ENCODE data around the gene CALCOCO2. TPM values are rescaled to one million over a fixed set of nuclear protein-coding genes. Genes with fewer than 3 reads are reported as not detected.
A peak's percentile ranks its signal among the peaks of the same experiment; 100 is the strongest.
"Not testable (repeated sequence)": the region's sequence is repeated elsewhere in the genome, so short reads cannot be mapped to it uniquely, and the experiment has no call there.

Gene CALCOCO2
- total RNA-seq, 2 donors from 2014 or later: 101 to 130 TPM

DNA sequence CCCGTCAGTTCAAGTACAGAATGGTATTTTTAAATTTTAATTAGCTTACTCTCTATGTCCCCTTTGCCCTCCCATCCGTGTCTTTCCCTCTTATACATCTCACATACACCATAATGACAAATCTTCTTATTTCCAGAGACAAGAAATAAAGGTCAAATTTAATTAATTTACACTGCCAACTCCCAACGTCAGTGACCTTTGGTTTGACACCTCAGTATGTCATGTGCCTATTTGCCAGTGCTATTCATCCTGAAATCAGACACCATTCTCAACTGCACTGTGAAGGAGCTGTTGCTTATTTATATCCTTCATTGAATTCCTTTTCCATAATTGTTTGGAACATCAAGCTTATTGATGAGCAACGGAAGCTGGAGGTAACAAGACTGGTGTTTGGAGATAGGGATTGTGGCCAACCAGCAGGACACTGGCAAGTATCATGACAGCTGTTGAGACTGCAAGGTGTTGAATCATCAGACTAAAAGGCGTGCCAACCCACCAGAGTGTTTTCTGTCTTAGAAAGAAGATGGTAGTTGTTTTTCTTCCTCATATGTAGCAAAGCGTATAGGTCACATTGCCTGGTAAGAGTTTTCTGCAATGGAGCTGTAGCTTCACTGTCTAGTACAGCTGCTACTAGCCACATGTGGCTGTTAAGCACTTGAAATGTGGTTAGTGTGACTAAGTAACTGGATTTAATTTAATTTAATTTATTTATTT lies 12.5 kb downstream of the CALCOCO2 start:
- no peak overlapping the region for H3K4me3 Mint-ChIP-seq
- H3K4me1 Mint-ChIP-seq: peaks cover 22% of the 10 kb centered on the region
- no peak for ATAC-seq (replicated peaks)
- peaks cover 74% of the 10 kb centered on the region for H3K36me3 Mint-ChIP-seq (ENCODE audit: low read depth)
- no peaks in the 10 kb centered on the region for H3K9me3 Mint-ChIP-seq
- H3K27me3 Mint-ChIP-seq: no peaks in the 10 kb centered on the region
- H3K27ac Mint-ChIP-seq: no peak overlapping the region

GRCh38 chr17:48850792-48851323 lies 20.0 kb downstream of the CALCOCO2 start:
- Mint-ChIP-seq H3K4me3 (no peak overlapping the region), H3K27ac (peak overlapping the region; percentile 43), H3K36me3 (ENCODE audit: low read depth) (peaks cover 95% of the 10 kb centered on the region), H3K4me1 (peaks cover 6% of the 10 kb centered on the region), H3K27me3 (no peaks in the 10 kb centered on the region), H3K9me3 (no peaks in the 10 kb centered on the region)
- no peak for ATAC-seq (replicated peaks)

DNA sequence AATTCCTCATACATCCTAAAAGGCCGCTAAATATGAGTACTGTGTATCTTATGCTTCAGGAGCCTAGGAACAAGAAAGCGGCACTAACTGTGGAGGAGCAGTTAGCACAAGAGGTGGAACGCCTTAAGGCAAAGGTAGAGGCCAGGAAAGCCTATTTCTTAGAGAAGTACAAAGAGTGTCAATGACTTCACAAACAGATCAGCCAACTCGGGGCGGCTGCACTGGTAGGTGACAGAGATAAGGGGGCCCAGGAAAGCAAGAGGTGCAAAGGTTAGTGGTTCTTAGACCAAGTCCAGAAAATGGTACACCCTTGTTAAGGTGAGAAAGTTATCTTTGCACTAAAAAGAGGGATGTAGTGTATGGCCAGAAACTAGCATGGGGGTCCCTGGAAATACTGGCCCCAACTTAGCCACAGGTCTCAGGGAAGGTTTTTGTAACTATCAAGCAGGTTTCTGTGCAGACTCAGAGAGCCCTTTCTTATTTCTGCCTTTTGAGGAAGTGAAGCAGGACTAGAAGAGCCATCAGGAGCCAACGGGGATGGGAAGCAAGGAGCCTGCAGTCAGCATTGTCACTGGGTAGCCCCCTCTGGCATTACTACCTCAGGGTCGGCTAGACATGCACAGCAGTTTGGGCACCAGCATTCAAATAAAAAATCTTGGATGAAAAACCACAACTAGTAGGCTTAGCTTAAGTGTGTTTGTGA lies 24.1 kb downstream of the CALCOCO2 start:
- Mint-ChIP-seq H3K4me1 (peaks cover 9% of the 10 kb centered on the region), H3K27ac (no peak overlapping the region), H3K36me3 (ENCODE audit: low read depth) (peaks cover 93% of the 10 kb centered on the region), H3K9me3 (no peaks in the 10 kb centered on the region), H3K27me3 (no peaks in the 10 kb centered on the region), H3K4me3 (no peak overlapping the region)
- ATAC-seq (replicated peaks): no peak

DNA sequence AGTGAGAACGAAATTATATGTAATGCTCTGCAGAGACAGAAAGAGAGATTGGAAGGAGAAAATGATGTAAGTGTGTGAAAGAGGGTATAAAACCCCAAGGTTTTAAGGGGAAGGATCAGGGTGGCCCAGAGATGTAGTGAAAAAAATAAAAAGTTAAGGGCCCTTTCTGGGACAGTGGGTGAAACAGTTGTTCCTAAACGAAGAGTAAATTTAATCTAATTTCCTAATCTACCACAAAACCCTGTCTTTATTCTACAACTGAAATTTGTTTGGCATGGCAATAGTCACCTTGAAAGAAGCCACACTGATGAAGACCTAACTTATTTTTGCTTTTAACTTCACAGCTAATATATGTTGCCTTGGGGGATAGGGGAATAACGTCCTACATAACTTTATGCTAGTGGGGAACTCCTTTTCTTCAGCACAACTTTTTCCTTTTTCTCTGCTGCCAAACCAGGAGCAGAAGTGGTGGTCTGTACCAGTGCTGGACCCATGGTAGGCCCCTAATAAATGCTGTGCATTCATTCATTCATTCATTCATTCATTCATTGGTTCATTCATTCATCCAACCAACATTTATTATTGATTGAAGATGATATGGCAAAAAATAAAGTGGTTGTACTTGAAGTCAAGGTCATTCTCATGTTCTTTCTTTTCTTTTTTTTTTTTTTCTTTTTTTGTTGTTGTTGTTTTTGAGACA lies 25.4 kb downstream of the CALCOCO2 start:
- Mint-ChIP-seq H3K4me1 (peaks cover 5% of the 10 kb centered on the region), H3K9me3 (no peaks in the 10 kb centered on the region), H3K4me3 (no peak overlapping the region), H3K36me3 (ENCODE audit: low read depth) (peaks cover 92% of the 10 kb centered on the region), H3K27ac (no peak overlapping the region), H3K27me3 (no peaks in the 10 kb centered on the region)
- no peak for ATAC-seq (replicated peaks)

DNA sequence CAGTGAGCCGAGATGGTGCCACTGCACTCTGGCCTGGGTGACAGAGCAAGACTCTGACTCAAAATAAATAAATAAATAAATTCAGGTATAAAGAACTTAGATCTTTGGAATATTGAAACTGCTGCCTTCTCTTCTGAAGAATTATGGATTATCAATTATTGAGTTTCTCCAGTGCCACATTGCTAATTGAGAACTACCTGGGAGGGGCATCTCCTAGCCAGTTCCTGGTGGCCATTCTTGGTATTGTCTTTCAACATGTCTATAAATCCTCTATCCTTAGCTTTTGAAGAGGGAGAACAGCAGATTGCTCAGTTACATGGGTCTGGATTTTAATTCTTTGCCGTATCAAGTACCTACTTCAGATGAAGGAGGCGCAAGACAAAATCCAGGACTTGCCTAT lies 29.2 kb downstream of the CALCOCO2 start:
- H3K27ac Mint-ChIP-seq: no peak overlapping the region
- no peak for ATAC-seq (replicated peaks)
- no peak overlapping the region for H3K4me3 Mint-ChIP-seq
- H3K4me1 Mint-ChIP-seq: peaks cover 5% of the 10 kb centered on the region
- H3K36me3 Mint-ChIP-seq (ENCODE audit: low read depth): peaks cover 91% of the 10 kb centered on the region
- H3K9me3 Mint-ChIP-seq: no peaks in the 10 kb centered on the region
- no peaks in the 10 kb centered on the region for H3K27me3 Mint-ChIP-seq

DNA sequence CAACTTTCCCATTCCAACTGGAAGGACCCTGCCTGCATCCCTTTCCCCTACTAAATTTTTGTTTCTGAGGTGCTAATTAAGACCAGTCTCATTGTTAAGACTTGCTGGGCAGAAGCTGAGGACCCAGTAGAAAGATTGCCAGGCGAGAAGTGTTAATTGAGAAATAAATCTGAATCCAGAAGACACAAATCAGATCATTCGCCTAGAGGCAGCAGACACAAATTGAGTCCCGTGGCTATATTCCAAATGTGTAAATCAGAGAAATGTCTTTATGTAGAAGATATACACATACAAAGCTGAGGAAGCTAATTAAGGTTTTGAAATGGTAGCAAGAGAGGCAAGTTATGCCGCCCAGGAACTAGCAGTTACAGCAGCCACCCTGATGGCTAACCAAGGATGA lies 29.6 kb downstream of the CALCOCO2 start:
- Mint-ChIP-seq H3K9me3 (no peaks in the 10 kb centered on the region), H3K4me1 (peaks cover 5% of the 10 kb centered on the region), H3K27me3 (no peaks in the 10 kb centered on the region), H3K27ac (peak overlapping the region; percentile 34), H3K4me3 (no peak overlapping the region), H3K36me3 (ENCODE audit: low read depth) (peaks cover 90% of the 10 kb centered on the region)
- ATAC-seq (replicated peaks): no peak

DNA sequence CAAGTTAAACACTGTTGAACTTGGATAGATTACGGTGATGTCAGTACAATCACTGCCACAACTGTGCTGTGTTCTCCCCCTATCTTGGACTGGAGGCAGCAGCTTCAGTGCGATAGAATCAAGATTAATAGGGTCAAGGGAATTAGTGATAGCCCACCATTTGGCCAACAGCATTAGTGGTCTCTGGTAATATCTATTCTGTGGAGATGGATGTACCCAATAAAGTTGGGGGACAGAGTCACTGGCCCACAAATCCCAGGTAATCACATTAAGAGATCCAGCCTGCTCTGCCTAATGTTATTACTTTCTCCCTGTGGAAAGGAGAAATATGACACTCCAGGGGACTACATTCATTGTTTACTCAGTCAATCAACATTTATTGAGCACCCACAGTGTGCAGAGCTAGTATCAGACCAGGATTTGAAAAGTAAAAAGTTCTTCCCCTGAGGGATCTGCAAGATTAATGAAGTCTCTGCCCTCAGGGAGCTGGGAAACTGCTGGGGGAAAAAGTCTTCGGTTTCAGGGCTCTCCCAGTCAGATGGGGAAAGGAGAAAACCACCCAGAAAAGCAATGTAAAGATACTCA lies 38.2 kb downstream of the CALCOCO2 start:
- H3K36me3 Mint-ChIP-seq (ENCODE audit: low read depth): peaks cover 23% of the 10 kb centered on the region
- no peaks in the 10 kb centered on the region for H3K27me3 Mint-ChIP-seq
- no peak for ATAC-seq (replicated peaks)
- no peaks in the 10 kb centered on the region for H3K9me3 Mint-ChIP-seq
- H3K4me1 Mint-ChIP-seq: no peaks in the 10 kb centered on the region
- H3K4me3 Mint-ChIP-seq: no peak overlapping the region
- H3K27ac Mint-ChIP-seq: no peak overlapping the region

DNA sequence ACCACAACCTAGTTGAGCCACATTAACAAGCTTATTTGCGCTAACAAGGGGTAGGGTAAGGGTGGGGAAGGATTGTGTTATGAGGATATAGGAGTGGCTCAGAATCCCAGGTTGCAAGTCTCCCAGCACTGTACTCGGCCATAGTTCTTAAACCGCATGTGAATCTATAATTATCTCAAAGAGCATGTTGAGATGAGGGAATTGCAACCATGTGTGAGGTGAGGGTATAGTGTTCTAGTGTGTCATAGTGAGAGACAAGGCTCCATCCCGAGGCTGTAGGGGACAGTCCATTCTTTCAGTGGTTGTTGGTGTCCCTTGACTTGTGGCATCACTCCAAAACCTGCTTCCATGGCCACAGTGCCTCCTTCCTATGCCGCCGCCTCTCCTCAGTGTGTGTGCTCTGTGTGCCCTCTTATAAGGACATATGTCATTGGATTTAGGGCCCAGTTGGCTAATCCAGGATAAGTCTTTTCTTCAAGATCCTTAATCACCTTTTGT lies 39.0 kb downstream of the CALCOCO2 start:
- H3K36me3 Mint-ChIP-seq (ENCODE audit: low read depth): peaks cover 15% of the 10 kb centered on the region
- no peaks in the 10 kb centered on the region for H3K4me1 Mint-ChIP-seq
- H3K9me3 Mint-ChIP-seq: no peaks in the 10 kb centered on the region
- ATAC-seq (replicated peaks): no peak
- no peak overlapping the region for H3K4me3 Mint-ChIP-seq
- no peak overlapping the region for H3K27ac Mint-ChIP-seq
- H3K27me3 Mint-ChIP-seq: peaks cover under 1% of the 10 kb centered on the region

DNA sequence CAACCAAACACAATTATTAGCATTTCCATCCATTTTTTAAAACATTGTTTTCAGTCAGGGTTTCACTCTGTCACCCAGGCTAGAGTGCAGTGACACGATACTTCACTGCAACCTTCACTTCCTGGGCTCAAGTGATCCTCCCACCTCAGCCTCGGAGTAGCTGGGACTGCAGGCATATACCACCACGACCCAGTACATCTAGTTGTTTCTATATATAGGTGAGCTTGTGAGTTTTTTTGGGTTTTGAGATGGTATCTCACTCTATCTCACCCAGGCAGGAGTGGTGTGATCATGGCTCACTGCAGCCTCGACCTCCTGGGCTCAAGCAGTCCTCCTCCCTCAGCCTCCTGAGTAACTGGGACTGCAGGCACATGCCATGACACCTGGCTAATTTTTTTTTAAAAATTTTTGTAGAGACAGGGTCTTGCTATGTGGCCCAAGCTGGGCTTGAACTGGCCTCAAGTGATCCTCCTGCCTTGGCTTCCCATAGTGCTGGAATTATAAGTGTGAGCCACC lies 40.3 kb downstream of the CALCOCO2 start:
- peaks cover 3% of the 10 kb centered on the region for H3K36me3 Mint-ChIP-seq (ENCODE audit: low read depth)
- no peak overlapping the region for H3K27ac Mint-ChIP-seq
- H3K27me3 Mint-ChIP-seq: peaks cover 3% of the 10 kb centered on the region
- H3K4me1 Mint-ChIP-seq: no peaks in the 10 kb centered on the region
- ATAC-seq (replicated peaks): no peak
- H3K4me3 Mint-ChIP-seq: no peak overlapping the region
- H3K9me3 Mint-ChIP-seq: no peaks in the 10 kb centered on the region

DNA sequence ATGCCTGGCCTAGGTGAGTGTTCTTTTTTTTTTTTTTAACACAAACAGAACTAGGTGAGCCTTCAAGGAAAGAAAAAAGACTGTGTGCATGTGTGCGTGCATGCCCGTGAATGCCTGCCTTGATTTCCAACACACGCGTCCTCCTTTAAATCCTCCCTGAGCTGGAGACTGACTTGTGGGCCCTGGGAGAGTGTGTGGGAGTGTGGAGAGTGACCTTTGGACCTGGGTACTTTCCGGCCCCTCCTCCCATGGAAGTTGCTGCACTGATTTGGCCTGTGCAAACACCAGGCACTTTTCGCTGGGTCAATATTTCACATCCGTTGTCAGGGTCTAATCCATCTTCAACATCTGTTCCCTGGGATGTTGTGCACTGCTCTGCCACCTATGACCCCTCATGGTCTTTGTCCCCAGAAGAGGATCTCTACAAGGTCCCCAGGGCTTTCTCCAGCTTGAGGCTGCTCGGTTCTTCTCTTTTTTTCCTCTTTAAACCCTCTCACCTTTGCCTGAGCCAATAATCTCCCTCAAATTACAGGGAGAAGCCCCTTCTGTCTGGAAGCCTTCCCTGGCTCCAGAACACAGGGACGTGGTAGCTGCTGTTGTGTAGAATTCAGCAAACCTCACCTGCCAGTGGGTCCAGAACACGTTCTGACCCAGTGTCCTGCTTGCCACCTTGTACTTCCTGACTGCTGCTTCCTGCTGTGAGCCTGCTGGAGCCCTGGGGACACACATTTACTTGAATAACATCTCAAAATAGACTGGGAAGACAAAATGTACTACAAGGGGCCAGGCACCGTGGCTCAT lies 40.9 kb downstream of the CALCOCO2 start:
- peak overlapping the region; percentile 74 for H3K27ac Mint-ChIP-seq
- no peaks in the 10 kb centered on the region for H3K4me1 Mint-ChIP-seq
- no peak overlapping the region for H3K4me3 Mint-ChIP-seq
- H3K9me3 Mint-ChIP-seq: no peaks in the 10 kb centered on the region
- ATAC-seq (replicated peaks): no peak
- peaks cover 3% of the 10 kb centered on the region for H3K27me3 Mint-ChIP-seq
- no peaks in the 10 kb centered on the region for H3K36me3 Mint-ChIP-seq (ENCODE audit: low read depth)

DNA sequence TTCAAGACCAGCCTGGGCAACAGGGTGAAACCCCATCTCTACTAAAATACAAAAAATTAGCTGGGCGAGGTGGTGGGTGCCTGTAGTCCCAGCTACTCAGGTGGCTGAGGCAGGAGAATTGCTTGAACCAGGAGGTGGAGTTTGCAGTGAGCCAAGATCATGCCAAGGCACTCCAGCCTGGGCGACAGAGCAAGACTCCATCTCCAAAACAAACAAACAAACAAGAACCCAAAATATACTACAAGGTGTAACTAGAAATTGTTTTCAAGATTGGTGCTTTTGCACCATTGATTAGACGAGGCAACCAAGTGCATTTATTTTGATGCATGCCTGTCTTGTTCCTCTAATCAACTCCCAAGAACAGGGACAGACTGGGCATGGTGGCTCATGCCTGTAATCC lies 41.6 kb downstream of the CALCOCO2 start:
- not testable (repeated sequence) for ATAC-seq (replicated peaks); H3K4me1 Mint-ChIP-seq; H3K9me3 Mint-ChIP-seq

DNA sequence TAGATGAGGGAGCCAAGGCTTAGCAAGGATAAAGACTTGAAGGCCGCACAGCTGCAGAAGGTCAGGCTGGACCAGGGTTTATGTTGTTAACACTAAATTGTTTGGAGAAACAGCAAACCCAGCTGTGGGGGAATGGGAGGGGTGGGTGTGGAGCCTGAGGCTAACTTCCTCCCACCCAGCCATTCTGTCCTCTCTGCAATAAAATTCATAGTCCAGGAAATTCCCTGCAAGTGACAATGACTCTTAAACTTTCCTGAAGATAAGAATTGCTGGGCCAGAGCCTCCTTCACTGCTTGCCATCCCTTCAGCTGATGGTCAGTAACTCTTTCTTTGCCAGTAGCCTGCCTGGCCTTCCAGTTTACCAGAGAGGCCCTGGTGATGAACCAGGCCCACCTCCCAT lies 42.4 kb downstream of the CALCOCO2 start:
- H3K9me3 Mint-ChIP-seq: no peaks in the 10 kb centered on the region
- ATAC-seq (replicated peaks): no peak
- H3K4me3 Mint-ChIP-seq: no peak overlapping the region
- H3K4me1 Mint-ChIP-seq: no peaks in the 10 kb centered on the region
- no peaks in the 10 kb centered on the region for H3K36me3 Mint-ChIP-seq (ENCODE audit: low read depth)
- peaks cover 3% of the 10 kb centered on the region for H3K27me3 Mint-ChIP-seq
- no peak overlapping the region for H3K27ac Mint-ChIP-seq

More for the DNA sequence above, 41.6 kb downstream of the CALCOCO2 start:
- not testable (repeated sequence) for H3K4me3 Mint-ChIP-seq; H3K36me3 Mint-ChIP-seq (ENCODE audit: low read depth); H3K27me3 Mint-ChIP-seq
- H3K27ac Mint-ChIP-seq: peak overlapping the region; percentile 74

- no peaks in the 10 kb centered on the region for H3K9me3 Mint-ChIP-seq
- H3K27me3 Mint-ChIP-seq: peaks cover 3% of the 10 kb centered on the region
- no peaks in the 10 kb centered on the region for H3K36me3 Mint-ChIP-seq (ENCODE audit: low read depth)
- no peak overlapping the region for H3K27ac Mint-ChIP-seq
- H3K4me3 Mint-ChIP-seq: no peak overlapping the region
- H3K4me1 Mint-ChIP-seq: no peaks in the 10 kb centered on the region
- ATAC-seq (replicated peaks): no peak
These were observed 43.0 kb downstream of the CALCOCO2 start for GRCh38 chr17:48873696-48874443.

All from activated T-helper 17 cell treated with anti-CD3 and anti-CD28 coated beads, Interleukin-2, amount 50 U/mL, for 72 hours (primary cell).